GM12878 (cell line): ENCODE results near the gene USH2A. TPM values are rescaled to one million over a fixed set of nuclear protein-coding genes. Genes with fewer than 3 reads are reported as not detected.
"Not testable (repeated sequence)": the region's sequence is repeated elsewhere in the genome, so short reads cannot be mapped to it uniquely, and the experiment has no call there.

Experiments used
- ATAC-seq: fragments of 200-7000 bp; cut with Tn5 transposase; 3 replicates; pipeline ENCODE4 v1.9.1; 2020; ENCODE audit warnings: mild to moderate bottlenecking, moderate library complexity
- BruUV-seq: library from RNA; stranded (reverse); fragments of 400-500 nt; replicated peaks from 2 replicates; lab custom pipeline; 2021; lab: Mats Ljungman, UMichigan
- CTCF ChIA-PET: fragments of 300-600 bp; sonication (Branson Sonifier 250); formaldehyde crosslinking; extraction: SDS; loops from one replicate; lab custom pipeline; 2021; ENCODE audit warnings: inconsistent platforms; lab: Yijun Ruan, JAX
- POLR2A ChIA-PET: fragments of 350-600 bp; formaldehyde crosslinking; extraction: SDS; loops from one replicate; lab custom pipeline; 2021; ENCODE audit warnings: inconsistent platforms; lab: Charles Lee
- RAD21 ChIA-PET: fragments of 300-600 bp; sonication (Branson Sonifier 250); formaldehyde crosslinking; loops from one replicate; lab custom pipeline; 2023; ENCODE audit warnings: antibody characterized with exemption; ENCODE audit not compliant: unreplicated experiment; lab: Charles Lee
- SMC1A ChIA-PET: fragments of 300-600 bp; sonication (Branson Sonifier 250); formaldehyde crosslinking; loops from one replicate; lab custom pipeline; 2023; ENCODE audit not compliant: unreplicated experiment, uncharacterized antibody; lab: Charles Lee
- DNase-seq: peaks from one replicate; pipeline ENCODE4 v3.0.0-alpha.2; 2011; ENCODE audit warnings: low read depth, low spot score
- FAIRE-seq: peaks from 3 replicates; lab custom pipeline; 2011; peaks lifted over from hg19 to GRCh38; lab: Jason Lieb, UNC
- H2AFZ ChIP-seq: 2 replicates; pipeline ENCODE4 v1.6.0; 2011; ENCODE audit warnings: low read depth, low read length, control low read depth; ENCODE audit not compliant: control insufficient read depth
- H3K27ac ChIP-seq: 2 replicates; pipeline ENCODE4 v1.5.1; 2011; ENCODE audit warnings: control low read depth; ENCODE audit not compliant: control insufficient read depth, insufficient read depth
- H3K27me3 ChIP-seq, 2 experiments: replicated peaks in 1 of 2; 2 replicates each; pipeline versions ENCODE4 v1.6.0 to v1.6.1; 2011; ENCODE audit warnings: low read length in 1 of 2; ENCODE audit not compliant: control insufficient read depth in 2 of 2, insufficient read depth in 2 of 2
- H3K36me3 ChIP-seq, 2 experiments: 2 replicates each; pipeline ENCODE4 v1.5.1; 2011; ENCODE audit warnings: low read length in 1 of 2; ENCODE audit not compliant: control insufficient read depth in 2 of 2, insufficient read depth in 2 of 2
- H3K4me1 ChIP-seq: 2 replicates; pipeline ENCODE4 v1.6.1; 2011; ENCODE audit warnings: mild to moderate bottlenecking, low read length, moderate library complexity, mixed read lengths; ENCODE audit not compliant: control insufficient read depth, insufficient read depth
- H3K4me2 ChIP-seq: 2 replicates; pipeline ENCODE4 v1.6.0; 2011; ENCODE audit warnings: control low read depth; ENCODE audit not compliant: control insufficient read depth, insufficient read depth
- H3K4me3 ChIP-seq: fragments of 200-600 bp; sonication (generic); 2 replicates; pipeline ENCODE4 v1.5.1; 2016
- H3K79me2 ChIP-seq: 2 replicates; pipeline ENCODE4 v1.6.0; 2011; ENCODE audit warnings: low read length; ENCODE audit not compliant: control insufficient read depth, insufficient read depth
- H3K9ac ChIP-seq: 2 replicates; pipeline ENCODE4 v1.8.0; 2011; ENCODE audit warnings: low read length, control low read depth, mixed read lengths; ENCODE audit not compliant: control insufficient read depth, insufficient read depth
- H3K9me3 ChIP-seq: replicated peaks from 3 replicates; pipeline ENCODE4 v1.5.1; 2011; ENCODE audit warnings: mild to moderate bottlenecking, low read length; ENCODE audit not compliant: control insufficient read depth, insufficient read depth
- H4K20me1 ChIP-seq: 2 replicates; pipeline ENCODE4 v1.6.0; 2011; ENCODE audit not compliant: control insufficient read depth, insufficient read depth
- EED ChIP-seq: sonication (generic); IDR thresholded peaks from 2 replicates; pipeline ENCODE4 v1.6.1; 2016; ENCODE audit warnings: antibody characterized with exemption, low read depth
- KDM1A ChIP-seq: fragments of 200-600 bp; sonication (generic); IDR thresholded peaks from 2 replicates; pipeline ENCODE4 v1.6.1; 2016; ENCODE audit warnings: borderline replicate concordance
- PAX5 ChIP-seq: IDR thresholded peaks from 2 replicates; pipeline ENCODE4 v1.6.1; 2011; ENCODE audit warnings: low read depth, low read length, borderline replicate concordance
- SMARCA5 ChIP-seq: fragments of 450-650 bp; IDR thresholded peaks from 2 replicates; pipeline ENCODE4 v1.6.1; 2017; ENCODE audit warnings: mild to moderate bottlenecking
- SMC3 ChIP-seq: IDR thresholded peaks from 2 replicates; pipeline ENCODE4 v1.6.1; 2011; ENCODE audit warnings: low read length, improper control_type of control experiment, borderline replicate concordance
- STAT1 ChIP-seq: fragments of 450-650 bp; conservative IDR thresholded peaks from 2 replicates; pipeline ENCODE4 v1.6.1; 2014; ENCODE audit warnings: antibody characterized with exemption, mild to moderate bottlenecking
- SUZ12 ChIP-seq: fragments of 200-600 bp; sonication (generic); IDR thresholded peaks from one replicate; pipeline ENCODE4 v1.6.1; 2018; ENCODE audit warnings: antibody characterized with exemption, mild to moderate bottlenecking; ENCODE audit not compliant: unreplicated experiment
- YBX1 ChIP-seq: fragments of 450-650 bp; IDR thresholded peaks from 2 replicates; pipeline ENCODE4 v1.6.1; 2016; ENCODE audit warnings: antibody characterized with exemption
- ZNF274 ChIP-seq: IDR thresholded peaks from one replicate; pipeline ENCODE4 v1.8.0; 2011; ENCODE audit not compliant: insufficient read length, insufficient read depth
- whole genome bisulfite sequencing: methylation state at CpG from one replicate; pipeline ENCODE4 v1.1.6; 2016; ENCODE audit warnings: low lambda C conversion rate; ENCODE audit not compliant: insufficient replicate concordance, insufficient coverage; ENCODE audit errors: missing lambda C conversion rate; 5-methylcytosine and 5-hydroxymethylcytosine counted together
- in situ Hi-C: fragments of 300-500 bp; cut with MboI; formaldehyde crosslinking; loops from 9 replicates; pipeline ENCODE4 v1.14.3; 2018; ENCODE audit warnings: mixed read lengths
- intact Hi-C: fragments of 100-400 bp; cut with micrococcal nuclease; formaldehyde crosslinking; loops from one replicate; pipeline ENCODE4 v1.14.2; 2022; ENCODE audit not compliant: unreplicated experiment
- polyA plus RNA-seq, 11 experiments: library from polyadenylated mRNA; depleted of rRNA in 4 of 11; unstranded in 6 of 11; stranded (reverse) in 5 of 11; fragments of >200 nt; fragmentation: Nextera tagmentation in 4 of 11; fragmentation: Illumina TruSeq in 1 of 11; extraction: Ambion mirVana in 4 of 11; extraction: Trizol in 1 of 11; gene quantifications; 1 replicate in 1 of 11; 2 replicates in 10 of 11; pipeline versions ENCODE4 v1.2.1 to v1.2.3, GENCODE V29; 2011 to 2016; ENCODE audit warnings: inconsistent platforms in 2 of 11, missing spikeins in 2 of 11, low read depth in 1 of 11
- total RNA-seq, 4 experiments: library from RNA; depleted of rRNA in 3 of 4; stranded (reverse); fragments of >200 nt in 3 of 4; fragmentation: Illumina TruSeq in 1 of 4; extraction: Trizol in 1 of 4; gene quantifications; 2 replicates each; pipeline versions ENCODE4 v1.2.1 to v1.2.3, GENCODE V29; 2013 to 2021

The USH2A gene
- total and polyA plus RNA-seq, 10 of the 15 experiments (the other 5 are each of a cell fraction or from before 2014, with no cell fraction given), result under 0.01 to 0.20 (median 0.01) TPM; not detected in 2

DNA sequence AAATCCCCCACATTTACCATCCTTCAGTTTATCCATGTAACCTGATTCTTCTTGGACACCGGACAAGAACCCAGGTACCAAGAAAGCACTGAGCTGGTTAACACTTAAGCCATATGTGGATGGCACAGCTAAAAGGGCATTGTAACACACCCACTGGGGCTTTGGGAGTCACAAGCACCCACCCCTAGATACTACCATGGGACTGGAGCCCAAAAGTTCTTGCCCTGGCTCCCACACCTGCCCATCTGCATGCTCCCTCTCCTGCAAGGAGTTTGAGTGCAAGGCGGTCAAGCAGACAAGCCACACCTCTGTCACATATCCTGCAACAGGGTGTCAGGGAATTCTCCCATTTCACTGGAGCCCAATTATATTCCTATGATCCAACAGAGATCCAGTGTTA is 270.1 kb downstream of the USH2A start (continued):
- no peak for TF ChIP-seq SMARCA5
- no peak for TF ChIP-seq YBX1
- TF ChIP-seq STAT1, result no peak
- TF ChIP-seq ZNF274, result no peak
- TF ChIP-seq EED, result no peak
- no peak for TF ChIP-seq KDM1A
- TF ChIP-seq PAX5, result no peak
- TF ChIP-seq SUZ12, result no peak
- no peak for TF ChIP-seq SMC3

DNA sequence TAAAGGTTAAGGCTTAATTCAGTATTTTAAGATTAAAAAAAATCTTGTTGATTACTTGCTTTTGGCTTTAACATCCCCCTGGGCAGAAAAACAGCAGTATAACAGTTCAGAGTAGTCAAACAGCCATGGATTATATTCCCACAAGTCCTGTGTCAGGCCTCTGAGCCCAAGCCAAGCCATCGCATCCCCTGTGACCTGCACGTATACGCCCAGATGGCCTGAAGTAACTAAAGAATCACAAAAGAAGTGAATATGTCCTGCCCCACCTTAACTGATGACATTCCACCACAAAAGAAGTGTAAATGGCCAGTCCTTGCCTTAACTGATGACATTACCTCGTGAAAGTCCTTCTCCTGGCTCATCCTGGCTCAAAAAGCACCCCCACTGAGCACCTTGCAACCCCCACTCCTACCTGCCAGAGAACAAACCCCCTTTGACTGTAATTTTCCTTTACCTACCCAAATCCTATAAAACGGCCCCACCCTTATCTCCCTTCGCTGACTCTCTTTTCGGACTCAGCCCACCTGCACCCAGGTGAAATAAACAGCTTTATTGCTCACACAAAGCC is 277.7 kb downstream of the USH2A start:
- H3K36me3 ChIP-seq, H3K9ac ChIP-seq, H3K27ac ChIP-seq, FAIRE-seq, H3K4me3 ChIP-seq, H3K79me2 ChIP-seq, ATAC-seq, H3K4me1 ChIP-seq, DNase-seq, POLR2A ChIA-PET, H3K4me2 ChIP-seq, BruUV-seq, H3K27me3 ChIP-seq, RAD21 ChIA-PET, H2AFZ ChIP-seq, intact Hi-C loops, in situ Hi-C loops, H4K20me1 ChIP-seq, H3K9me3 ChIP-seq: not testable (repeated sequence)
- SMC1A ChIA-PET, result interaction anchor here (1.0 kb wide), 1 partner anchor 12 kb away, joined by 3 read pairs; no protein-coding TSS in a partner anchor
- WGBS, result 61% methylated on average over 4 of the region's 7 CpGs
- CTCF ChIA-PET, result interaction anchor here (0.7 to 1.1 kb wide), 2 partner anchors 9 to 108 kb away, joined by 3 to 4 read pairs; no protein-coding TSS in a partner anchor
